H1 (cell line): Measurements from ENCODE around the gene HADHB. TPM values are rescaled to one million over a fixed set of nuclear protein-coding genes. Genes with fewer than 3 reads are reported as not detected.
"Not testable (repeated sequence)": the region's sequence is repeated elsewhere in the genome, so short reads cannot be mapped to it uniquely, and the experiment has no call there.

ENCODE experiments used
- CTCF ChIA-PET: fragments of 300-600 bp; sonication (Branson Sonifier 250); formaldehyde crosslinking; loops from one replicate; lab custom pipeline; 2021; ENCODE audit not compliant: partially characterized antibody; lab: Charles Lee
- POLR2A ChIA-PET: fragments of 300-600 bp; sonication (Branson Sonifier 250); formaldehyde crosslinking; loops from one replicate; lab custom pipeline; 2021; ENCODE audit warnings: inconsistent platforms; ENCODE audit not compliant: partially characterized antibody; lab: Charles Lee
- DNase-seq, 2 experiments: peaks; one replicate each; pipeline versions ENCODE4 v3.0.0 to v3.0.0-alpha.2; 2010 to 2022; ENCODE audit warnings: low spot score in 2 of 2, low read depth in 1 of 2, mixed read lengths in 1 of 2
- FAIRE-seq: peaks from 2 replicates; lab custom pipeline; 2011; peaks lifted over from hg19 to GRCh38; lab: Jason Lieb, UNC
- H2AFZ ChIP-seq: 2 replicates; pipeline ENCODE4 v1.8.1; 2012; ENCODE audit warnings: low read length, inconsistent platforms
- H2AK5ac ChIP-seq: 2 replicates; pipeline ENCODE4 v1.6.1; 2013; ENCODE audit warnings: low read depth, low read length
- H2BK120ac ChIP-seq: replicated peaks from 2 replicates; pipeline ENCODE3; 2013; ENCODE audit warnings: low read depth, low read length, inconsistent platforms
- H2BK12ac ChIP-seq: 2 replicates; pipeline ENCODE4 v1.6.1; 2013; ENCODE audit warnings: low read depth, low read length
- H2BK15ac ChIP-seq: 2 replicates; pipeline ENCODE4 v1.6.1; 2013; ENCODE audit warnings: low read length
- H2BK20ac ChIP-seq: 2 replicates; pipeline ENCODE4 v1.6.1; 2013; ENCODE audit warnings: low read length
- H2BK5ac ChIP-seq: 2 replicates; pipeline ENCODE4 v1.6.1; 2013; ENCODE audit warnings: low read depth, low read length
- H3K14ac ChIP-seq: 2 replicates; pipeline ENCODE4 v1.6.1; 2013; ENCODE audit warnings: inconsistent platforms; ENCODE audit not compliant: insufficient read length
- H3K18ac ChIP-seq: 2 replicates; pipeline ENCODE4 v1.6.1; 2013; ENCODE audit warnings: low read length; ENCODE audit errors: extremely low read depth
- H3K23ac ChIP-seq: 2 replicates; pipeline ENCODE4 v1.6.1; 2013; ENCODE audit warnings: inconsistent platforms; ENCODE audit not compliant: insufficient read length
- H3K23me2 ChIP-seq: 2 replicates; pipeline ENCODE4 v1.6.1; 2013; ENCODE audit warnings: low read depth, low read length
- H3K27ac ChIP-seq: 2 replicates; pipeline ENCODE4 v1.6.1; 2011; ENCODE audit warnings: low read depth, low read length, inconsistent platforms
- H3K27me3 ChIP-seq, 4 experiments: replicated peaks in 1 of 4; 1 replicate in 1 of 4; 2 replicates in 3 of 4; pipeline versions ENCODE4 v1.6.1 to v1.8.1; 2011 to 2013; ENCODE audit warnings: low read length in 3 of 4, mild to moderate bottlenecking in 3 of 4, inconsistent platforms in 2 of 4, mixed read lengths in 2 of 4, moderate library complexity in 1 of 4; ENCODE audit not compliant: control insufficient read depth in 3 of 4, insufficient read depth in 3 of 4; ENCODE audit errors: extremely low read depth in 1 of 4
- H3K36me3 ChIP-seq, 4 experiments: 2 replicates each; pipeline versions ENCODE4 v1.6.1 to v1.8.1; 2011 to 2013; ENCODE audit warnings: mild to moderate bottlenecking in 4 of 4, low read length in 3 of 4, moderate library complexity in 2 of 4, control low read depth in 1 of 4, inconsistent platforms in 1 of 4; ENCODE audit not compliant: insufficient read depth in 4 of 4, control insufficient read depth in 2 of 4
- H3K4ac ChIP-seq: replicated peaks from 2 replicates; pipeline ENCODE3; 2013; ENCODE audit warnings: low read length, low read depth, mixed read lengths, inconsistent platforms; ENCODE audit not compliant: insufficient read length
- H3K4me1 ChIP-seq, 4 experiments: replicated peaks in 1 of 4; 1 replicate in 1 of 4; 2 replicates in 3 of 4; pipeline versions ENCODE4 v1.6.1 to v1.8.1; 2011 to 2013; ENCODE audit warnings: low read length in 3 of 4, inconsistent platforms in 2 of 4, mixed read lengths in 1 of 4; ENCODE audit not compliant: insufficient read depth in 4 of 4, control insufficient read depth in 3 of 4
- H3K4me2 ChIP-seq, 2 experiments: 2 replicates each; pipeline versions ENCODE4 v1.6.1 to v1.8.1; 2011 to 2013; ENCODE audit warnings: low read depth in 2 of 2, low read length in 2 of 2, control low read depth in 1 of 2, inconsistent platforms in 1 of 2, mild to moderate bottlenecking in 1 of 2; ENCODE audit not compliant: insufficient read depth in 1 of 2
- H3K4me3 ChIP-seq, 4 experiments: fragments of 200-600, 300-600 bp in 1 of 4; sonication (generic), shearing (Covaris generic), sonication (Bioruptor Twin) in 1 of 4; 2 replicates each; pipeline versions ENCODE4 v1.5.1 to v1.8.1; 2011 to 2016; ENCODE audit warnings: low read length in 4 of 4, low read depth in 3 of 4, control low read depth in 2 of 4, inconsistent platforms in 2 of 4, mild to moderate bottlenecking in 2 of 4, mixed read lengths in 1 of 4, moderate library complexity in 1 of 4; ENCODE audit not compliant: insufficient read depth in 2 of 4; ENCODE audit errors: extremely low read depth in 1 of 4
- H3K56ac ChIP-seq: replicated peaks from 2 replicates; pipeline ENCODE3; 2013; ENCODE audit warnings: low read depth, mild to moderate bottlenecking, mixed read lengths, low read length, inconsistent platforms; ENCODE audit not compliant: insufficient read length
- H3K79me1 ChIP-seq: 2 replicates; pipeline ENCODE4 v1.6.1; 2013; ENCODE audit warnings: low read depth, low read length, control low read depth
- H3K79me2 ChIP-seq, 2 experiments: 2 replicates each; pipeline versions ENCODE4 v1.6.1 to v1.8.1; 2012 to 2013; ENCODE audit warnings: low read length in 2 of 2, mild to moderate bottlenecking in 2 of 2, inconsistent platforms in 1 of 2; ENCODE audit not compliant: insufficient read depth in 2 of 2, control insufficient read depth in 1 of 2
- H3K9ac ChIP-seq, 4 experiments: replicated peaks in 1 of 4; 1 replicate in 1 of 4; 2 replicates in 3 of 4; pipeline versions ENCODE4 v1.6.1 to v1.8.1; 2011 to 2013; ENCODE audit warnings: low read depth in 3 of 4, low read length in 3 of 4, control low read depth in 2 of 4, mild to moderate bottlenecking in 2 of 4, moderate library complexity in 2 of 4, inconsistent platforms in 1 of 4; ENCODE audit errors: extremely low read depth in 1 of 4
- H3K9me3 ChIP-seq, 2 experiments: 2 replicates each; pipeline versions ENCODE4 v1.6.1 to v1.8.1; 2012 to 2013; ENCODE audit warnings: mild to moderate bottlenecking in 2 of 2, moderate library complexity in 2 of 2, control low read depth in 1 of 2, inconsistent platforms in 1 of 2, low read depth in 1 of 2, low read length in 1 of 2, mixed read lengths in 1 of 2; ENCODE audit not compliant: insufficient read depth in 2 of 2
- H4K20me1 ChIP-seq, 2 experiments: replicated peaks in 1 of 2; 2 replicates each; pipeline versions ENCODE3 to v1.8.1; 2011 to 2013; ENCODE audit warnings: inconsistent platforms in 2 of 2, low read length in 2 of 2, mild to moderate bottlenecking in 1 of 2; ENCODE audit not compliant: insufficient read depth in 2 of 2, control insufficient read depth in 1 of 2
- H4K5ac ChIP-seq: 2 replicates; pipeline ENCODE4 v1.6.1; 2013; ENCODE audit warnings: low read length, low read depth, mixed read lengths, inconsistent platforms; ENCODE audit not compliant: insufficient read length
- H4K8ac ChIP-seq: 2 replicates; pipeline ENCODE4 v1.8.0; 2013; ENCODE audit warnings: mild to moderate bottlenecking, moderate library complexity, low read length, inconsistent platforms; ENCODE audit not compliant: insufficient read depth; ENCODE audit errors: extremely low read depth
- H4K91ac ChIP-seq: replicated peaks from 2 replicates; pipeline ENCODE3; 2013; ENCODE audit warnings: low read length, mixed read lengths, inconsistent platforms; ENCODE audit not compliant: insufficient read length
- WGBS, 2 experiments: shearing (Covaris generic) in 1 of 2; methylation state at CpG; one replicate each; pipeline versions ENCODE4 v1.1.6 to v1.1.7; 2013 to 2015; ENCODE audit warnings: low lambda C conversion rate in 2 of 2, mixed read lengths in 2 of 2, inconsistent platforms in 1 of 2, low coverage in 1 of 2, missing lambda C conversion rate in 1 of 2; ENCODE audit not compliant: insufficient replicate concordance in 2 of 2, insufficient coverage in 1 of 2, insufficient read length in 1 of 2; ENCODE audit errors: extremely low coverage in 1 of 2, missing lambda C conversion rate in 1 of 2; 5-methylcytosine and 5-hydroxymethylcytosine counted together
- polyA plus RNA-seq, 7 experiments: library from polyadenylated mRNA; depleted of rRNA in 3 of 7; stranded (reverse) in 5 of 7; unstranded in 2 of 7; fragments of >200 nt in 5 of 7; fragments of 200-250 nt in 2 of 7; gene quantifications; 1 replicate in 5 of 7; 2 replicates in 1 of 7; 4 replicates in 1 of 7; pipeline versions ENCODE4 v1.2.1 to v1.2.3, GENCODE V29; 2011 to 2013; ENCODE audit warnings: missing spikeins in 2 of 7, mixed read lengths in 2 of 7
- total RNA-seq: library from RNA; stranded (reverse); fragmentation: NEBNext Ultra II Directional; extraction: Animal tissue kit (Norgen Biotek cat#: 25700); gene quantifications from 2 replicates; pipeline ENCODE4 v1.2.1, GENCODE V29; 2021

Gene HADHB
- total and polyA plus RNA-seq, 2 of the 8 experiments (the other 6 are each of a cell fraction or from before 2014, with no cell fraction given) = 47.7 to 52.3 TPM

- not testable (repeated sequence) for H2AFZ ChIP-seq, H3K23me2 ChIP-seq, H2BK5ac ChIP-seq, DNase-seq, H3K56ac ChIP-seq, H3K4me2 ChIP-seq, H4K5ac ChIP-seq, H4K91ac ChIP-seq, H4K8ac ChIP-seq, H2BK15ac ChIP-seq, H3K4ac ChIP-seq, H3K9me3 ChIP-seq, H3K23ac ChIP-seq, H3K18ac ChIP-seq, H3K36me3 ChIP-seq, H2BK20ac ChIP-seq, H2AK5ac ChIP-seq, H3K4me1 ChIP-seq, H3K14ac ChIP-seq, H2BK120ac ChIP-seq, FAIRE-seq, H3K79me2 ChIP-seq, H3K9ac ChIP-seq, H2BK12ac ChIP-seq, H3K79me1 ChIP-seq, H3K27ac ChIP-seq, H3K4me3 ChIP-seq, H3K27me3 ChIP-seq, H4K20me1 ChIP-seq
- POLR2A ChIA-PET = interaction anchor here (0.7 to 1.2 kb wide), 3 partner anchors 8 to 16 kb away, joined by 3 to 4 read pairs (median 3); partner anchors contain the start of genes HADHA and HADHB
- CTCF ChIA-PET = interaction anchor here (1.1 to 1.5 kb wide), 2 partner anchors 66 to 72 kb away, joined by 3 to 5 read pairs; no protein-coding TSS in a partner anchor
- WGBS, 2 experiments = 94% methylated on average over 8 of the region's 8 CpGs; no CpG with 5 or more reads in 1 of the 2 experiments
These were observed 14.1 kb downstream of the HADHB start for GRCh38 chr2:26258836-26259235.
